ENCODE results near the gene PIK3C2G. TPM values are rescaled to one million over a fixed set of nuclear protein-coding genes. Genes with fewer than 3 reads are reported as not detected.

The PIK3C2G gene
- polyA plus RNA-seq, 3 donors, result not detected

DNA sequence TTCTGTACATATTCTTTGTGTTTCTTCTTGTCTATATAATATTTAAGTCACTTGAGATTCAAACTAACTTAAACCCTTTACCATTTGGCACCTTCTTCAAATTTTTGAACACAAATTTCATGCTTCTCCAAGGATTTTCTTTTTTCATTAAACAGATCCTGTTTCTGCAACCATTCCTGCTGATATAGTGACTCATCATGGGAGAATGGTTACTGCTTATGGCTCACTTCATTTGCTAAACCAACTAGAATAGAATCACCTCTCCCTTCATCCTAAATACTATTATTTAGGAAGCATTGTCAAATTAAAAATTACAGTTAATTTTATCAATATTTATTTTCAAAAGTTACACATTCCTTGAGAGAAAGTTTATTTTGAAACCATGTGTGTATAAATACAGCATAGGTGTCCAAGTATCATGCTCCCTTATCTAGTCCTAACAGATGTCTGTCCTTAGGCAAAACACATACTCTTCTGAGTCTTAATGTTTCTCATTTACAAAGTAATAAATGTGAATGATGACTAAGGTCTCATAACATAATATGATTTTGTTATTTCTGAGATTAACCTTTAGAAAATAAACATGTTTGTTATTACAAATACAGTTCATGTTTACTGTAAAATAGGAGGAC lies 435.8 kb downstream of the PIK3C2G start:
- Histone ChIP-seq H3K9ac (ENCODE audit: insufficient read depth, low read length, poor library complexity, severe bottlenecking) (no peak overlapping the region), H3K4me1 (ENCODE audit: control insufficient read depth in 1 of 2, insufficient read depth in 2 of 2, low read length in 2 of 2) (no peaks in the 10 kb centered on the region), H3K27ac (ENCODE audit: low read depth in 1 of 2, low read length in 2 of 2) (no peak overlapping the region), H3K9me3 (replicated peaks in 1 of 2; ENCODE audit: control insufficient read depth in 1 of 2, insufficient read depth in 1 of 2, low read length in 2 of 2) (no peaks in the 10 kb centered on the region), H3K36me3 (replicated peaks in 1 of 2; ENCODE audit: control insufficient read depth in 1 of 2, insufficient read depth in 2 of 2, low read length in 2 of 2) (no peaks in the 10 kb centered on the region), H3K4me3 (replicated peaks in 1 of 3; ENCODE audit: low read depth in 2 of 3, low read length in 3 of 3) (no peak overlapping the region), H3K4me2 (replicated peaks; ENCODE audit: extremely low read depth, low read length, poor library complexity, severe bottlenecking) (no peak overlapping the region), H3K27me3 (ENCODE audit: control insufficient read depth in 2 of 2, insufficient read depth in 2 of 2, low read length in 2 of 2) (no peaks in the 10 kb centered on the region), H4K20me1 (ENCODE audit: insufficient read depth, low read length) (no peaks in the 10 kb centered on the region), H3K79me2 (ENCODE audit: insufficient read depth, low read length) (no peaks in the 10 kb centered on the region), H2AFZ (ENCODE audit: insufficient read depth, low read depth, low read length, poor library complexity, severe bottlenecking) (no peak overlapping the region)
- no peak for DNase-seq
- Mint-ChIP-seq H3K27ac (no peak overlapping the region), H3K9me3 (peaks cover 0 to 4% (median 0%) of the 10 kb centered on the region in 7 donors), H3K4me1 (no peaks in the 10 kb centered on the region), H3K36me3 (no peaks in the 10 kb centered on the region), H3K27me3 (ENCODE audit: low read depth in 3 of 3) (no peaks in the 10 kb centered on the region), H3K4me3 (no peak overlapping the region)
- intact Hi-C loops (cut with micrococcal nuclease), result no loop called here
- TF ChIP-seq, protein P1, sequence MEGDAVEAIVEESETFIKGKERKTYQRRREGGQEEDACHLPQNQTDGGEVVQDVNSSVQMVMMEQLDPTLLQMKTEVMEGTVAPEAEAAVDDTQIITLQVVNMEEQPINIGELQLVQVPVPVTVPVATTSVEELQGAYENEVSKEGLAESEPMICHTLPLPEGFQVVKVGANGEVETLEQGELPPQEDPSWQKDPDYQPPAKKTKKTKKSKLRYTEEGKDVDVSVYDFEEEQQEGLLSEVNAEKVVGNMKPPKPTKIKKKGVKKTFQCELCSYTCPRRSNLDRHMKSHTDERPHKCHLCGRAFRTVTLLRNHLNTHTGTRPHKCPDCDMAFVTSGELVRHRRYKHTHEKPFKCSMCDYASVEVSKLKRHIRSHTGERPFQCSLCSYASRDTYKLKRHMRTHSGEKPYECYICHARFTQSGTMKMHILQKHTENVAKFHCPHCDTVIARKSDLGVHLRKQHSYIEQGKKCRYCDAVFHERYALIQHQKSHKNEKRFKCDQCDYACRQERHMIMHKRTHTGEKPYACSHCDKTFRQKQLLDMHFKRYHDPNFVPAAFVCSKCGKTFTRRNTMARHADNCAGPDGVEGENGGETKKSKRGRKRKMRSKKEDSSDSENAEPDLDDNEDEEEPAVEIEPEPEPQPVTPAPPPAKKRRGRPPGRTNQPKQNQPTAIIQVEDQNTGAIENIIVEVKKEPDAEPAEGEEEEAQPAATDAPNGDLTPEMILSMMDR (IDR thresholded peaks at IDR 0.05), result no peak

Other genes starting within 250 kb of the PIK3C2G start
- not detected for gene RERGL, start 171.3 kb upstream of the PIK3C2G start, polyA plus RNA-seq

Data from CD14-positive monocyte (primary cell).